Keratinocyte (primary cell): Measurements from ENCODE around the gene HECTD4.

Experiments
- CTCF ChIP-seq, 3 experiments: IDR thresholded peaks in 1 of 3; conservative IDR thresholded peaks in 1 of 3; optimal IDR thresholded peaks in 1 of 3; 2 replicates in 2 of 3; 3 replicates in 1 of 3; pipeline versions ENCODE3 to v1.5.1; 2011; ENCODE audit warnings: low read length in 3 of 3, mild to moderate bottlenecking in 3 of 3, moderate library complexity in 2 of 3, control low read depth in 1 of 3, inconsistent platforms in 1 of 3; ENCODE audit not compliant: insufficient read depth in 2 of 3; ENCODE audit errors: extremely low read depth in 1 of 3
- EZH2 ChIP-seq: IDR thresholded peaks from one replicate; pipeline ENCODE4 v1.6.1; 2012; ENCODE audit warnings: inconsistent platforms, mild to moderate bottlenecking, low read length, moderate library complexity

GRCh38 chr12:112418273-112418607 is 36.0 kb upstream of the HECTD4 start:
- no peak for TF ChIP-seq CTCF (optimal IDR thresholded peaks at IDR 0.05 in 1 of 3, IDR thresholded peaks at IDR 0.05 in 1 of 3, conservative IDR thresholded peaks at IDR 0.05 in 1 of 3; ENCODE audit: extremely low read depth in 1 of 3, insufficient read depth in 2 of 3, low read length in 3 of 3)
- no peak for TF ChIP-seq EZH2
